HG03139 (cell line): ENCODE data around the gene CSTF1.
A peak's percentile ranks its signal among the peaks of the same experiment; 100 is the strongest.

Source experiments
- ATAC-seq: cut with Tn5 transposase; IDR thresholded peaks from one replicate; pipeline ENCODE4 v1.9.1; 2021; ENCODE audit not compliant: unreplicated experiment

CSTF1 gene

GRCh38 chr20:56449459-56449858, 57.0 kb downstream of the CSTF1 start:
- no peak for ATAC-seq

GRCh38 chr20:56451056-56451765, 58.8 kb downstream of the CSTF1 start:
- no peak for ATAC-seq

- ATAC-seq: peak; percentile 46
These were observed 60.9 kb downstream of the CSTF1 start for GRCh38 chr20:56453352-56453751.

GRCh38 chr20:56454754-56455153, 62.3 kb downstream of the CSTF1 start:
- peak; percentile 78 for ATAC-seq
